HG03354 (cell line): ENCODE results near the gene SELENOO.

ENCODE experiments used
- ATAC-seq: cut with Tn5 transposase; IDR thresholded peaks from one replicate; pipeline ENCODE4 v1.9.1; 2021; ENCODE audit warnings: mild to moderate bottlenecking; ENCODE audit not compliant: unreplicated experiment, poor library complexity, severe bottlenecking

SELENOO gene

GRCh38 chr22:50226063-50226874 lies 25.5 kb downstream of the SELENOO start:
- ATAC-seq = no peak

GRCh38 chr22:50226875-50227165 lies 26.0 kb downstream of the SELENOO start:
- no peak for ATAC-seq

GRCh38 chr22:50227579-50228215 lies 26.9 kb downstream of the SELENOO start:
- ATAC-seq = no peak

GRCh38 chr22:50228366-50228765 lies 27.6 kb downstream of the SELENOO start:
- ATAC-seq = no peak

- no peak for ATAC-seq
Observed at GRCh38 chr22:50229370-50229769, 28.6 kb downstream of the SELENOO start.

GRCh38 chr22:50232481-50233151 lies 31.8 kb downstream of the SELENOO start:
- no peak for ATAC-seq

- no peak for ATAC-seq
Observed at GRCh38 chr22:50233223-50233622, 32.4 kb downstream of the SELENOO start.

GRCh38 chr22:50236731-50237409 lies 36.1 kb downstream of the SELENOO start:
- no peak for ATAC-seq

GRCh38 chr22:50238755-50239154 lies 37.9 kb downstream of the SELENOO start:
- ATAC-seq = no peak

GRCh38 chr22:50242406-50242949 lies 41.7 kb downstream of the SELENOO start:
- ATAC-seq = no peak

- no peak for ATAC-seq
Observed at GRCh38 chr22:50243685-50244419, 43.0 kb downstream of the SELENOO start.

- ATAC-seq = peak; percentile 73
Observed at GRCh38 chr22:50244420-50245213, 43.8 kb downstream of the SELENOO start, which contains the start of gene TUBGCP6. Gene TUBGCP6 (minus strand): TSS chr22:50245023. CDS start chr22:50244459, 564 bp downstream.

- ATAC-seq = no peak
Observed at GRCh38 chr22:50245214-50246072, 44.6 kb downstream of the SELENOO start.

- ATAC-seq = no peak
Observed at GRCh38 chr22:50246242-50247175, 45.7 kb downstream of the SELENOO start.

GRCh38 chr22:50247748-50248147 lies 46.9 kb downstream of the SELENOO start:
- ATAC-seq = no peak

- no peak for ATAC-seq
Observed at GRCh38 chr22:50248196-50249081, 47.6 kb downstream of the SELENOO start.
